ENCODE data around the gene ASPG.

DNA sequence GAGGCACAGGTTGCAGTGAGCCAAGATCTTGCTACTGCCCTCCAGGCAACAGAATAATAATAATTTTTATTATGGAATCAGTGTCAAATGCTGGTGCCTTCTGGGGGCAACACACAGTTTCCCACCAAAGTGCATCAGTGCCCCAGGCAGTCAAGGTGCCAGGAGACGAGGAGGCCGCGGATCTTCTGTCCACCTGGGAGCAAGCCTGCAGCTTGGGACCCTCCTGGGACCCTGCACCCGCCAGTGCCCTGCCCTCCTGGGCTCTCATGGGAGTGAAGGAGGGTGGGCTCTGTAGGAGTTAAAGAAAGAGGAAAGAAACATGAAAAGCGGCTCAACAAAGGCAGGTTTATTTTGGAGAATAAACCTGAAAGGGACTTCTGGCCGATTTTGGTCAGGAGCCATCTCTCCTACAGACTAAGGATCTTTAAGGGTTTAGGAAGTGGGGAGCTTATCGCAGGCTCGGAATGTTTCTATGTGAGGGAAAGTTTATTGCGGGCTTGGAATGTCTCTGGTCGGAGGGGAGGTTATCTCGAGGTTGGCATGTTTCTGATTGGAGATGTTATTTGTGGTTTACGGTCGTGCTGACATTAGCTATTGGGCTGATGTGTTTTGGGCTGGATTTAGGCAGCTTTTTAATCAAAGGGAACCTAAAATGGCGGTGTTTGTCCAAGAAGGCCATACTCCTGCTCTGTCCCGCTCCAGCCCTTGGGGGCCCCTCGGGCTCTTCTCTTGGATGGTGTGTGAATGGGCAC is 1.1 kb upstream of the ASPG start:
- TF ChIP-seq, protein P1, sequence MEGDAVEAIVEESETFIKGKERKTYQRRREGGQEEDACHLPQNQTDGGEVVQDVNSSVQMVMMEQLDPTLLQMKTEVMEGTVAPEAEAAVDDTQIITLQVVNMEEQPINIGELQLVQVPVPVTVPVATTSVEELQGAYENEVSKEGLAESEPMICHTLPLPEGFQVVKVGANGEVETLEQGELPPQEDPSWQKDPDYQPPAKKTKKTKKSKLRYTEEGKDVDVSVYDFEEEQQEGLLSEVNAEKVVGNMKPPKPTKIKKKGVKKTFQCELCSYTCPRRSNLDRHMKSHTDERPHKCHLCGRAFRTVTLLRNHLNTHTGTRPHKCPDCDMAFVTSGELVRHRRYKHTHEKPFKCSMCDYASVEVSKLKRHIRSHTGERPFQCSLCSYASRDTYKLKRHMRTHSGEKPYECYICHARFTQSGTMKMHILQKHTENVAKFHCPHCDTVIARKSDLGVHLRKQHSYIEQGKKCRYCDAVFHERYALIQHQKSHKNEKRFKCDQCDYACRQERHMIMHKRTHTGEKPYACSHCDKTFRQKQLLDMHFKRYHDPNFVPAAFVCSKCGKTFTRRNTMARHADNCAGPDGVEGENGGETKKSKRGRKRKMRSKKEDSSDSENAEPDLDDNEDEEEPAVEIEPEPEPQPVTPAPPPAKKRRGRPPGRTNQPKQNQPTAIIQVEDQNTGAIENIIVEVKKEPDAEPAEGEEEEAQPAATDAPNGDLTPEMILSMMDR (IDR thresholded peaks at IDR 0.05; ENCODE audit: insufficient read depth, low read length, poor library complexity, severe bottlenecking), result no peak
- TF ChIP-seq EZH2phosphoT487 (conservative IDR thresholded peaks at IDR 0.05; ENCODE audit: low read length), result no peak
